ENCODE measurements around the gene LYRM4.

LYRM4 gene

DNA sequence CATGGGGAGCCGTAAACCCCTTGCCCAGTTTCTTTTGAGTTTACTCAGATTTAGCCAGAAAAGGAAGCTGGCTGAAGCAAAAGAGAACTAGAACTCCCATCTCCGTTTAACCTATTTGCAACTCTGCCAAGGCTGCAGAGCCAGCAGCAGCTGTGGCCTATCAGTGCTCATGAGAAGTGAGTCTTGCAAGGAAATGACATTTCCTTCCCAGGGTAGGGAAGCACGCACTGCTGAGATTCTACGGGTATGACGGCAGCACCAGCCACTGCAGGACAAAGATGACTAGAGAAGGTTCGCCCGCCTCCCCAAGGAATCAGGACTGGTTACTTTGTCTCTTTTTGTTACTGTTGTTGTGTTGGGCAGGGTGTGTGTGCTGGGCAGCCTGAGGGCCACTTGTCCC, 128.0 kb downstream of the LYRM4 start:
- no peak overlapping the region for H3K27ac ChIP-seq (ENCODE audit: low read depth, low read length, severe bottlenecking)
- WGBS, 2 experiments (ENCODE audit: insufficient coverage in 2 of 2) = 39 to 44% methylated on average over 2 to 4 of the region's 7 CpGs

DNA sequence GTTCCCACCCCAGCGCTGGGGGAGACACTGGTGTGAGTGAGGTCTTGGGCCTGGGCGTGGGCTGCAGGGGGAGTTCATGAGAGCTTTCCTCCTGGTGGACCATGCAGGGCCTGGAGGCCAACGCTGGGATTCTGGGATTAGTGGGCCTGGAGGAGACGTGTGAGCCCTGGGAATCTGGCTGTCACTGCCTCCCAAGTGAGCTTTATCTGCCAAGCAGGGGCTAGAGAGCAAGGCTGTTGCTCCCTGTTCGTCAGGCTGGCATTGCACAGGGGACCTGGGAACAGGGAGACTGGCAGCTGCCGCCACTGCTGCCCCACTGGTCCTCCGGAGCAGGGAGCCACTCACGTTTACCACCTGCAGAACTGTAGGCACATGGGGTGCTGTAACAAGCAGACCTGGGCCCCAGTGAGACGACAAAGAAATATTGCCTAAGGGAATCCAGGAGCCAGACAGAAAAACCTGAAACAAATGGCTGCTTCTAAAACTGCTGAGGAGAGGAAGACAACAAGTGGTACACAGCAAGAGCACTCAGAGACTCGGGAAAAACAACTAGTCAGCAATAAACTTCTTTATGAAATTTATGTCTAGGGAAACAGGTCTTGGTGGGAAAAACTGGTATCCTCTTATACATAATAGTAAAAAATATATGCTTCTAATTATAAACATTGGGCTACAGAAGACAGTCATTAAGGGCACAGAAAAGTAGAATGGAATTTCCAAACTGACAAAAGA, 130.4 kb downstream of the LYRM4 start:
- Histone ChIP-seq H3K4me3 (ENCODE audit: extremely low read depth, insufficient read depth, low read length, poor library complexity, severe bottlenecking) (no peak overlapping the region), H3K9me3 (ENCODE audit: control insufficient read depth, low read length) (no peaks in the 10 kb centered on the region), H3K4me1 (ENCODE audit: control insufficient read depth, insufficient read depth, low read length, poor library complexity, severe bottlenecking) (peaks cover 18% of the 10 kb centered on the region), H3K36me3 (ENCODE audit: control insufficient read depth, insufficient read depth, low read length) (no peaks in the 10 kb centered on the region), H3K27ac (ENCODE audit: low read depth, low read length, severe bottlenecking) (no peak overlapping the region)
- WGBS, 2 experiments (ENCODE audit: insufficient coverage in 2 of 2) = 78 to 91% methylated on average over 7 to 8 of the region's 10 CpGs

More for the DNA sequence above, 128.0 kb downstream of the LYRM4 start:
- H3K4me1 ChIP-seq (ENCODE audit: control insufficient read depth, insufficient read depth, low read length, poor library complexity, severe bottlenecking) = peaks cover 7% of the 10 kb centered on the region
- no peaks in the 10 kb centered on the region for H3K36me3 ChIP-seq (ENCODE audit: control insufficient read depth, insufficient read depth, low read length)
- H3K9me3 ChIP-seq (ENCODE audit: control insufficient read depth, low read length) = no peaks in the 10 kb centered on the region
- H3K4me3 ChIP-seq (ENCODE audit: extremely low read depth, insufficient read depth, low read length, poor library complexity, severe bottlenecking) = no peak overlapping the region

- peaks cover 23% of the 10 kb centered on the region for H3K4me1 ChIP-seq (ENCODE audit: control insufficient read depth, insufficient read depth, low read length, poor library complexity, severe bottlenecking)
Observed at GRCh38 chr6:5128351-5128750, 132.4 kb downstream of the LYRM4 start.

GRCh38 chr6:5127106-5127687, 133.6 kb downstream of the LYRM4 start:
- no peaks in the 10 kb centered on the region for H3K36me3 ChIP-seq (ENCODE audit: control insufficient read depth, insufficient read depth, low read length)
- H3K9me3 ChIP-seq (ENCODE audit: control insufficient read depth, low read length) = no peaks in the 10 kb centered on the region
- WGBS, 2 experiments (ENCODE audit: insufficient coverage in 2 of 2) = 76 to 82% methylated on average over 2 to 7 of the region's 8 CpGs
- H3K4me1 ChIP-seq (ENCODE audit: control insufficient read depth, insufficient read depth, low read length, poor library complexity, severe bottlenecking) = peaks cover 17% of the 10 kb centered on the region
- H3K27ac ChIP-seq (ENCODE audit: low read depth, low read length, severe bottlenecking) = no peak overlapping the region
- H3K4me3 ChIP-seq (ENCODE audit: extremely low read depth, insufficient read depth, low read length, poor library complexity, severe bottlenecking) = no peak overlapping the region

More at GRCh38 chr6:5128351-5128750, 132.4 kb downstream of the LYRM4 start:
- no peak overlapping the region for H3K27ac ChIP-seq (ENCODE audit: low read depth, low read length, severe bottlenecking)
- H3K4me3 ChIP-seq (ENCODE audit: extremely low read depth, insufficient read depth, low read length, poor library complexity, severe bottlenecking) = no peak overlapping the region
- H3K9me3 ChIP-seq (ENCODE audit: control insufficient read depth, low read length) = no peaks in the 10 kb centered on the region
- no peaks in the 10 kb centered on the region for H3K36me3 ChIP-seq (ENCODE audit: control insufficient read depth, insufficient read depth, low read length)
- 88 to 91% methylated on average over 1 to 2 of the region's 4 CpGs for WGBS, 2 experiments (ENCODE audit: insufficient coverage in 2 of 2)

GRCh38 chr6:5126214-5126613, 134.5 kb downstream of the LYRM4 start:
- WGBS, 2 experiments (ENCODE audit: insufficient coverage in 2 of 2) = 0% methylated on average over 1 of the region's 4 CpGs
- Histone ChIP-seq H3K9me3 (ENCODE audit: control insufficient read depth, low read length) (no peaks in the 10 kb centered on the region), H3K36me3 (ENCODE audit: control insufficient read depth, insufficient read depth, low read length) (no peaks in the 10 kb centered on the region), H3K4me1 (ENCODE audit: control insufficient read depth, insufficient read depth, low read length, poor library complexity, severe bottlenecking) (peaks cover 17% of the 10 kb centered on the region), H3K4me3 (ENCODE audit: extremely low read depth, insufficient read depth, low read length, poor library complexity, severe bottlenecking) (no peak overlapping the region), H3K27ac (ENCODE audit: low read depth, low read length, severe bottlenecking) (peak overlapping the region; percentile 11)

DNA sequence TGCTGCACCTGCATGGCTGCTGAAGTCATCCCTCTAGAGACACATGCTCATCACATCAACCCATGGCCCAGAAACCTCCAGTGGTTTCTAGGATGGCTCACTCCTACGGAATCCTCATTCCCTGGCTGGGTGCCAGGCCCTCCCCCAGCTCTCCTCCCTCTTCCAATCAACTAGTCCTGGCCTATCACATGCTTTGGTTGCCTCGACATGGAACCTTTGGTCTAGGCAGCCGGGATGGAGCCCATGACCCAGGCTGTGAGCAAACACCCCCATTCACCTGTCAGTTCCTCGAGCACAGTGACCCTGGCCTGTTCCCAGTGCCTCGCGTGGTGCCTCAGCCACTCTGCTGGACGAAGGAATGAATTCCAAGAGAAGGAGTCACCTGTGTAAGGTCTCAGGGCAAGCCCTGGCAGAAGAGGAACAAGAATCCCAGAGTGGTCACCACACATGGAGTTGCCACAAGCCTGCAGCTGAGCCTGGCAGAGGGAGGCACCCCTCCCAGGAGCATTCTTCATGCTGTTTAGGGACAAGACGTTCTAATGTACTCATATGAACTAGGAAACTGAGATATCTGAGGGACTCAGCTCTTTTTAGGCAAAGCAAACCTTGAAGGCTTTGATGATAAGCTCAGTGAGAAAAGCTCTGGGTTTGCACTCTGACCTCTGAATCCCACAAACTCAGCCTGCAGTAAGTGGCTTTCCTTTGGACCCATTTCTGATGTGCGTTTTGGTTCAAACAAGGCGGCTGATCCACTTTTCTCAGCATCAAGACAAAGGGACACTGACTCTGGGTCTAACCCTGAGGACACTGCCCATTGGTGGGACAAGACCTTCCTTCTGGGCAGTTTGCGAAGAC, 135.4 kb downstream of the LYRM4 start:
- H3K36me3 ChIP-seq (ENCODE audit: control insufficient read depth, insufficient read depth, low read length) = no peaks in the 10 kb centered on the region
- no peak overlapping the region for H3K4me3 ChIP-seq (ENCODE audit: extremely low read depth, insufficient read depth, low read length, poor library complexity, severe bottlenecking)
- no peaks in the 10 kb centered on the region for H3K9me3 ChIP-seq (ENCODE audit: control insufficient read depth, low read length)
- peaks cover 17% of the 10 kb centered on the region for H3K4me1 ChIP-seq (ENCODE audit: control insufficient read depth, insufficient read depth, low read length, poor library complexity, severe bottlenecking)
- peak overlapping the region; percentile 1 for H3K27ac ChIP-seq (ENCODE audit: low read depth, low read length, severe bottlenecking)
- WGBS, 2 experiments (ENCODE audit: insufficient coverage in 2 of 2) = 91 to 97% methylated on average over 9 to 10 of the region's 11 CpGs

DNA sequence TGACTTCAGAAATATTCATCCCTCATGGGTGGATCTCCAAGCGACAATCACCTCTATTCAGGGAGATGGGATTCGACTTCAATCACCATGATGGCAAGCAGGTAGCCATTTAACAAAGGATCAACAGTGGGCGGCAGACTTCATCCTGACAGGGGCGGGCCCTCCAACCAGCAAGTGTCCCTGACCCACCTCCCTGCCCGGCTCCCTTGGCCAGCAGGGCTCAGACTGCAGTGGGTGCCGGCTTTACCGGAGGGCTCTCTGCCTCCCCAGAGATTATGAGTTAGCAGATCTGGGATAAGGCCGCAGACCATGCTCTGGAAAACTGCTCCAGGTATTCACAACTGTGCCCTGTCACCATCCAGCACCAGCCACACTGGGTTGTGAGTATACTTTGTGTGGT, 136.2 kb downstream of the LYRM4 start:
- no peaks in the 10 kb centered on the region for H3K36me3 ChIP-seq (ENCODE audit: control insufficient read depth, insufficient read depth, low read length)
- H3K9me3 ChIP-seq (ENCODE audit: control insufficient read depth, low read length) = no peaks in the 10 kb centered on the region
- WGBS, 2 experiments (ENCODE audit: insufficient coverage in 2 of 2) = 96 to 98% methylated on average over 7 to 8 of the region's 8 CpGs
- H3K27ac ChIP-seq (ENCODE audit: low read depth, low read length, severe bottlenecking) = no peak overlapping the region
- H3K4me3 ChIP-seq (ENCODE audit: extremely low read depth, insufficient read depth, low read length, poor library complexity, severe bottlenecking) = no peak overlapping the region
- H3K4me1 ChIP-seq (ENCODE audit: control insufficient read depth, insufficient read depth, low read length, poor library complexity, severe bottlenecking) = peaks cover 17% of the 10 kb centered on the region

DNA sequence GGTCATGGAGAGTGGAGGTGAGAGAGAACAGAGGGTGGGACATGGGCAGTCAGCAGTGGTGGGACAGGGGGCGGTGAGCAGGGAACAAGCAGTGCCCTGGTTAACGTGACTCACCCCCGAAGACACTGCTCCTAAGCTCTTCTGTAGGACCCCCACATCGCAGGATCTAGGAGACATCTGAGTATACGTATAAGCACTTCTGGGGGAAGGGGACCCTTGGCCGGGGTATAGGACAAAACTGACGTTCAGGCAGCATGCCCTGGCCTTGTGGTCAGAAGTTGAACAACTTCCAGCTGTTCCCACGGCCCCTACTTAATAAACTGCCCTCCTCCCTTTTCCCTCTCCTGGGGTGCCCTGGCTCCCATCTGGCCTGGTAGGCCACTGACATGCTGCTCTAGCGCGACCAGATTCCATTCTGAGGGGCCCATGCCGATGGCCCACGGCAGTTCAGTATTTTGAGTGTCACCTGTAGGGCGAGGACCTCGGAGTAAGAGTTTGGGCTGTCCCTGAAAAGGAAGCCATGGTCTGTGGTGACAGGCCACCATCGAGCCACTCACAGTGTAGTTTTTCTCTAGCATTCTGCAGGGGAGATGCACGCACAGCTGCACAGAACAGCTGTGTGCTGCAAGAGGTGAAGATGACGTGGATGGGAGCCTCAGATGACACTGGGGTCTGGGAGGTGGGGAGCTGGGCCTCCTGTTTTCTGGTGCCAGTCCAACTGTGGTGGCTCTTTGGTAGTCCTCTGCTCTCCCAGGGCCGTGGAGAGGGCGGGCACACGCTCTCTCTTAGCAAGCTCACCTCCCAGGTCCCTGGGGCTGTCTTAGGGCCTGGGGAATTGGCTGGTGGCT, 137.2 kb downstream of the LYRM4 start:
- no peaks in the 10 kb centered on the region for H3K36me3 ChIP-seq (ENCODE audit: control insufficient read depth, insufficient read depth, low read length)
- no peak overlapping the region for H3K27ac ChIP-seq (ENCODE audit: low read depth, low read length, severe bottlenecking)
- 97 to 99% methylated on average over 20 of the region's 20 CpGs for WGBS, 2 experiments (ENCODE audit: insufficient coverage in 2 of 2)
- no peaks in the 10 kb centered on the region for H3K9me3 ChIP-seq (ENCODE audit: control insufficient read depth, low read length)
- H3K4me1 ChIP-seq (ENCODE audit: control insufficient read depth, insufficient read depth, low read length, poor library complexity, severe bottlenecking) = peaks cover 17% of the 10 kb centered on the region
- no peak overlapping the region for H3K4me3 ChIP-seq (ENCODE audit: extremely low read depth, insufficient read depth, low read length, poor library complexity, severe bottlenecking)

DNA sequence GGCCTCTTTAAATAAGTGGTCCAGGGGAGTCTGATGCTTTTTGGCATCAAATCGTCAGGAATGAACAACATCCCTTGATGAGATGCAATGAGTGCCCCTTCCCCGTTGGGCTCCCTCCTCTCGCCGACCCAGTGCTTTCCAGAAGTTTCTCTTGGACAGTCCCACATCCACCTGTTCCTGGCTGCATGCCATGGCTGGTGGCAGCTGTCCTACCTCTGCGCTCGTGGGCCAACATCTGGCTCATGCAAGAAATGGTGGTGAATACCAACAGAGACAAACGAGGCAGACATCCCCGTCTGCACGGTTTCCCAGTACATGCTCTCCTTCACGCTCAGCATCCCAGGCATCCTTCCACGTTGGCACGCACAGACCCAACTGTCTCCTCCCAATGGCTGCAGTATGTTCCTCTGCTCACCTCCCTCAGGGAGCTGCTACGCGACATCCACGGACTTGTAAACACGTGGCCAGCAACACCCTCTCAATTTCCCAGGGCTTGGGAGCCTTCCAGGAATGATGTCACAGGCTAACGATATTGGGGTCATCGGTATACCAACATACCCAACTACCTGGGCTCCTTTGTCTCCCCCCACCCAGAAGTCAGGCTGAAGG, 138.1 kb downstream of the LYRM4 start:
- H3K27ac ChIP-seq (ENCODE audit: low read depth, low read length, severe bottlenecking) = no peak overlapping the region
- WGBS, 2 experiments (ENCODE audit: insufficient coverage in 2 of 2) = 93 to 95% methylated on average over 10 to 16 of the region's 18 CpGs
- H3K4me3 ChIP-seq (ENCODE audit: extremely low read depth, insufficient read depth, low read length, poor library complexity, severe bottlenecking) = no peak overlapping the region
- peaks cover 17% of the 10 kb centered on the region for H3K4me1 ChIP-seq (ENCODE audit: control insufficient read depth, insufficient read depth, low read length, poor library complexity, severe bottlenecking)
- no peaks in the 10 kb centered on the region for H3K36me3 ChIP-seq (ENCODE audit: control insufficient read depth, insufficient read depth, low read length)
- no peaks in the 10 kb centered on the region for H3K9me3 ChIP-seq (ENCODE audit: control insufficient read depth, low read length)

DNA sequence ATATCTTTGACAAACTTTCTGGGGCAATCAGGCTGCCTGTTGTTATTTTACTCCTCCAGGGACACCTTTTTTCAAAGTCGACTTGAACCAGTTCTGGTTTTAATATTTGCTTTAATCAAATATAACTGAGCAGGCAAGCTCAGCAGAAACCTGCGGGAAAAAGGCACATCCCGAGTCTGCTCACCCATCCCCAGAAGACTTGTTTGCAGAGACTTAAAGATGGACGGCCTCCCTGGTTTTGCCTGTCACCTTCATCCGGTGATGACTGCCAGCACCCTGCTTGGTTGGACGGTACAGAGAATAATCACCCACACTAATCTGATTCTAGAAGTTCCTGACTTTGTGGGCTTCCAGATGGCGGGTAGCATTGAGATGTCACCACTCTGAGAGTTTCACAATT, 138.8 kb downstream of the LYRM4 start:
- H3K27ac ChIP-seq (ENCODE audit: low read depth, low read length, severe bottlenecking) = no peak overlapping the region
- H3K4me1 ChIP-seq (ENCODE audit: control insufficient read depth, insufficient read depth, low read length, poor library complexity, severe bottlenecking) = peaks cover 17% of the 10 kb centered on the region
- 85 to 91% methylated on average over 4 to 5 of the region's 7 CpGs for WGBS, 2 experiments (ENCODE audit: insufficient coverage in 2 of 2)
- no peaks in the 10 kb centered on the region for H3K9me3 ChIP-seq (ENCODE audit: control insufficient read depth, low read length)
- no peak overlapping the region for H3K4me3 ChIP-seq (ENCODE audit: extremely low read depth, insufficient read depth, low read length, poor library complexity, severe bottlenecking)
- no peaks in the 10 kb centered on the region for H3K36me3 ChIP-seq (ENCODE audit: control insufficient read depth, insufficient read depth, low read length)

All from mesodermal cell (in vitro differentiated cells).